ENCODE measurements around the gene SUV39H2.

Gene SUV39H2

DNA sequence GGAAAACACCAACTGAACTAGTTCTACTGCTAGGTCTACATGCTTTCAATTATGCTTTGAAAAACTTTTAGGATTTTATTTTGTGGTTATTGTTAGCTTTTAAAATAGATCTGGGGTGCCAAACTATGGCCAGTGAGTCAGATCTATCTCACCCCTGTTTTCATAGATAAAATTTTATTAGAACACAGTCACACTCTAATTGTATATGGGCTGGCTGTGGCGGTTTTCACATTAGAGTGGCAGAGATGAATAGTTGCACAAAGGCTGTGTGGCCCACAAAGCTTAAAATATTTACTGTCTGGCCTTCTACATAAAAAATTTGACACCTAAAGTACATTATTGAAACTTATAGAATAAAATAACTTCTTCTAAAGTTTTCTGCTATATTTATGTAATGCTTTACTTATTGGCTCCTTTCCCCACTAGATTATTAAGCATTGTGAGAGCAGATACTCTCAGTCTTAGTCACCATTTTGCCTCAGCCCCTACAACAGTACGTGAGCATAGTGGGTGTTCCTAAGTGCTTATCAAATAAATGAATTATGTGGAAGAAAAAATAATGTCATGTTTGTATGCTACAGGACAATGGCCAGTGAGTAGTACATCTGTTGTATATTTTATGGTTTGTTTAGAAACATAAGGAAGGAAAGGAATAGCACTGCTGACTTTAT, 5.4 kb upstream of the SUV39H2 start:
- DNase-seq (ENCODE audit: low spot score), result no peak
- TF ChIP-seq, protein P1, sequence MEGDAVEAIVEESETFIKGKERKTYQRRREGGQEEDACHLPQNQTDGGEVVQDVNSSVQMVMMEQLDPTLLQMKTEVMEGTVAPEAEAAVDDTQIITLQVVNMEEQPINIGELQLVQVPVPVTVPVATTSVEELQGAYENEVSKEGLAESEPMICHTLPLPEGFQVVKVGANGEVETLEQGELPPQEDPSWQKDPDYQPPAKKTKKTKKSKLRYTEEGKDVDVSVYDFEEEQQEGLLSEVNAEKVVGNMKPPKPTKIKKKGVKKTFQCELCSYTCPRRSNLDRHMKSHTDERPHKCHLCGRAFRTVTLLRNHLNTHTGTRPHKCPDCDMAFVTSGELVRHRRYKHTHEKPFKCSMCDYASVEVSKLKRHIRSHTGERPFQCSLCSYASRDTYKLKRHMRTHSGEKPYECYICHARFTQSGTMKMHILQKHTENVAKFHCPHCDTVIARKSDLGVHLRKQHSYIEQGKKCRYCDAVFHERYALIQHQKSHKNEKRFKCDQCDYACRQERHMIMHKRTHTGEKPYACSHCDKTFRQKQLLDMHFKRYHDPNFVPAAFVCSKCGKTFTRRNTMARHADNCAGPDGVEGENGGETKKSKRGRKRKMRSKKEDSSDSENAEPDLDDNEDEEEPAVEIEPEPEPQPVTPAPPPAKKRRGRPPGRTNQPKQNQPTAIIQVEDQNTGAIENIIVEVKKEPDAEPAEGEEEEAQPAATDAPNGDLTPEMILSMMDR (conservative IDR thresholded peaks at IDR 0.05; ENCODE audit: low read depth), result no peak
- CTCF ChIA-PET, result interaction anchor here (0.6 kb wide), 1 partner anchor 856 kb away, joined by 3 read pairs; no protein-coding TSS in a partner anchor
- no peak overlapping the region for H3K27ac ChIP-seq
- POLR2A ChIA-PET (ENCODE audit: low non-redundant PET), result no interaction called here

DNA sequence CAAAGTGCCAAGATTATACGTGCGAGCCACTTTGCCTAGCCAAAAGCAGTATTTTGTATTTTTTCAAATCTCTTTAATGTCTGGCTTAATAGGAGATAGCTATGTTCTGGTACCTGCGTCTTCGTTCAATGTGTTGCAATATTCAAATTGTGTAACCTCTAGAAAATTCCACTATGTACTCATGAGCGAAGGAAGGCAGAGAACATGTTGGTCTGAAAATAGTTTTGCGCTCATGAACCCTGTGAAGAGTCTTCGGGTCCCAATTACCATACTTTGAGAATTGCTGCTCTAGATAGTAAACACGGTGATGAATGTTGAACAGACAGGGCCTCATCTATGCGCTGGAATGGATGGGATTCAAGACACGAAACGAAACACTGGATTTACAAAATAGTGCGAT, 2.7 kb upstream of the SUV39H2 start:
- TF ChIP-seq, protein P1 (conservative IDR thresholded peaks at IDR 0.05; ENCODE audit: low read depth), result no peak

DNA sequence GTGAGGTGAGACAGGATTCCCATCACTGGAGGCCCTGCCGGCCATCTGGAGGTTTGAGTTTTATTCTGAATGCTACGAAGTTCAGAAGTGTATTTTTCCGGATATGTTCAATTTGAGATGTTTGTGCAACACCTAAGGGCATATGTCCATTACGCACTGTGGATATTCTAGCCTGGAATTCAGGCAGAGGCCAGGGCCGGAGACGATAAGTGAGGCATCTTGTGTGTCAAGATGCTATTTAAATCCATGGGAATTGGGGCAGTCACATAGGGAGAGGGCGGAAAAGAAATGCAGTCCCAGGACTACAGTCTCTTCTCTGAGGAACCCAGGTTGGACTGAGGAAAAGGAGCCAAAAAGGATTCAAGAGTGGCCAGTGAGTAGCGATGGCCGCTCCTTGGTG, 1.9 kb upstream of the SUV39H2 start:
- ChIA-PET CTCF (no interaction called here), POLR2A (ENCODE audit: low non-redundant PET) (no interaction called here)
- peak overlapping the region; percentile 32; the same call in 1 of the 2 replicates for H3K27ac ChIP-seq
- no peak for DNase-seq (ENCODE audit: low spot score)
- TF ChIP-seq, protein P1 (conservative IDR thresholded peaks at IDR 0.05; ENCODE audit: low read depth), result no peak

More for the DNA sequence above, 2.7 kb upstream of the SUV39H2 start:
- ChIA-PET CTCF (no interaction called here), POLR2A (ENCODE audit: low non-redundant PET) (no interaction called here)
- DNase-seq (ENCODE audit: low spot score), result no peak
- no peak overlapping the region for H3K27ac ChIP-seq

DNA sequence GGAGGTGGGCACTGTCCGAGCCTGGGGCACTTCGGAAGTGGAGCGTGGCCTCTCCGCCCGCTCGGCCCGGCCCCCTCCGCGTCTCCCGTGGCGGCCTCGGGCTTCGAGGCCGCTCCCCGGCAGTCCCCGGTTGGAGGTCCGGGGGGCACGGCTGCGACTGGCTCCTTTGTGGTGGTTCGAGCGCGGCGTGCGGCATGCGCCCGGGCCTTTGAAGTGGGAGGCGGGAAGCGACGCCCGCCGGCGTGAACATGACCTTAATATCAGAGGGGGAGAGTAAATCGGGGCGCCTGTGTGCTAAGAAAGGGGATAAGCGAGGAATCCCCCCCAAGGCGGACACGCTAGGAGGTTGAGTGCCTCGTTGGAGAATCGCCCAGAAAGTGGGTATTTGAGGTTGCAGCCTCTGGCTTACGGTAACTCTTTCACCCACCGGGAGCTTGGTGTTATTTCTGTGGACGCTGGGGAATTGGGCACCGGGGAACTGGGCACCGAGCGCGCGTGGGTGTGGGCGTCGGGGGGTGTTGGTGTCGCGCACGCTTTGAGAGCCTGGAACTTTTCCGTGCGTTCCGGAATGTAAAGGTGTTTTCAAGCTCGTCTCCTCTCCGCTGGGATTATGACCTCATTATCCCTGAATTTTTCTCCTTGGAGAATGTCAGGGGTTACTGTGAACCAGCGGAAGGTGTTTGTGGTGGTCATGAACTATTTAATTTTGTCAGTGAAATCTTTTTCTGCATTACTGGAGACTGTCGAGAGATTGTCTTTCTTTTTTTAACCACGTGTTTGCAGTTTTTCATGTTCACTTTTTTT, 660 bp downstream of the SUV39H2 start:
- TF ChIP-seq, protein P1 (conservative IDR thresholded peaks at IDR 0.05; ENCODE audit: low read depth), result no peak
- DNase-seq (ENCODE audit: low spot score), result peak; percentile 26
- H3K27ac ChIP-seq, result peak overlapping the region; percentile 96
- ChIA-PET CTCF (interaction anchor here (0.6 kb wide), 1 partner anchor 85 kb away, joined by 3 read pairs; no protein-coding TSS in a partner anchor), POLR2A (ENCODE audit: low non-redundant PET) (interaction anchor here (1.1 kb wide), 1 partner anchor 80 kb away, joined by 3 read pairs; the partner anchor contains the start of gene MEIG1)

DNA sequence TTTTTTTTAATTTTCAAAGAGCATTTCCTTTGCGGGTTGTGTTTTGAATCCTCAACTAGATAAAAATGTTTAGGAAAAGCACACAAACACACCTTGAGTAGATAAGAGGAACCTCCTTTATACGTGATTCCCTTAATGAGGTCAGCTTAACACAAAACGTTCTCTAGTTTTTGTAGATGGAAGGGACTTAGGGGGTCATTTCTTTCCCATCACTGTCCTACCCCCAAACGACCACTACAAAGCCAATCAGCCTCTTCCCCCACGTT, 1.2 kb downstream of the SUV39H2 start:
- POLR2A ChIA-PET (ENCODE audit: low non-redundant PET), result no interaction called here

DNA sequence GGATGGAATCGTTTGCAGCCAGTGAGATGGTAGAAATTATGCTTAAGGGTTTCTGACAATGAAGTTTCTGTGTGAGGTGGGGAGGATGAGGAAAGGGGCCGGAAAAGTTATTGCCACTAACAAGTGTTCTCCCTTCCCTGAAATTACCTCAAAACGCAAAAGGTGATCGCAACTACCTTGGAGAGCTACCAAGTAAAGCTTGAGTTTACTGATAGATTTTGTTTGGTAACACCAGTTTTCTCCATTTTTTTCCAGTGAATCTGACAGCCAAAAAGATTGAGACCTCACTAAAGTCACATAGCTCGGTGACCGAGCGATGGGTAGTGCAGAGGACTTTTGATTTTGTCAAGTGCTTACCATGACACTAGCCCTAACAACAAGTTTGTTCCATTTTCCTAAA, 1.6 kb downstream of the SUV39H2 start:
- no peak overlapping the region for H3K27ac ChIP-seq
- CTCF ChIA-PET, result no interaction called here
- POLR2A ChIA-PET (ENCODE audit: low non-redundant PET), result no interaction called here
- DNase-seq (ENCODE audit: low spot score), result peak; percentile 8
- TF ChIP-seq, protein P1 (conservative IDR thresholded peaks at IDR 0.05; ENCODE audit: low read depth), result no peak

More for the DNA sequence above, 1.2 kb downstream of the SUV39H2 start:
- TF ChIP-seq, protein P1 (conservative IDR thresholded peaks at IDR 0.05; ENCODE audit: low read depth), result no peak
- H3K27ac ChIP-seq, result no peak overlapping the region
- DNase-seq (ENCODE audit: low spot score), result no peak
- CTCF ChIA-PET, result interaction anchor here (0.6 kb wide), 1 partner anchor 84 kb away, joined by 3 read pairs; no protein-coding TSS in a partner anchor

Data from RWPE1 (cell line).